Choroid plexus epithelial cell (primary cell): ENCODE measurements around the gene HEXIM1.

Experiments used
- DNase-seq: peaks from one replicate; pipeline ENCODE4 v3.0.0-alpha.2; 2010; ENCODE audit warnings: low read depth
- H3K4me3 ChIP-seq: 2 replicates; pipeline ENCODE4 v1.5.1; 2011; ENCODE audit warnings: low read depth, mild to moderate bottlenecking, control low read depth, low read length, moderate library complexity
- TF ChIP-seq, protein P1 (sequence below): conservative IDR thresholded peaks from 2 replicates; pipeline ENCODE4 v1.5.1; 2011; ENCODE audit warnings: low read depth, mild to moderate bottlenecking, control low read depth, inconsistent platforms, low read length, moderate library complexity

HEXIM1 gene

DNA sequence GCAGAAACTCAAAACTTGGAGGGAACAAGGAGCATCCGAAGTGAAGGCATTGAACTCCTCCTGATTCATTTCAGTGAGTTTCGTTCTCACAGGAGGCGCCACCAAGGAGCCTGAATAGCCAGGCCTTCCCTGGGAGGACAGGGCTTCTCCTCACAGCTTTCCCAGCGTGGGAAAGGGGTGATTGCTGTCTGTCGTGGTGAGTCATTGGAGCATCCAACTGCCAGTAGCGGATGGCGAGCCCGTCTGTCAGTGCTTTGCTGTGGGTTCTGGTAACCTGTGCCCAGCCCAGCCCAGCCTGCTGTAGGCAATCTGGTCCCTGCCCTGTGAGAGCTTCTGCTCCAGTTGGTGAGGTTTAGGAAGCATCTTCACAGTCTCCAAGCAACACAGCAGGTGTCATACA, 44.2 kb upstream of the HEXIM1 start:
- no peak overlapping the region for H3K4me3 ChIP-seq
- no peak for DNase-seq
- TF ChIP-seq, protein P1, sequence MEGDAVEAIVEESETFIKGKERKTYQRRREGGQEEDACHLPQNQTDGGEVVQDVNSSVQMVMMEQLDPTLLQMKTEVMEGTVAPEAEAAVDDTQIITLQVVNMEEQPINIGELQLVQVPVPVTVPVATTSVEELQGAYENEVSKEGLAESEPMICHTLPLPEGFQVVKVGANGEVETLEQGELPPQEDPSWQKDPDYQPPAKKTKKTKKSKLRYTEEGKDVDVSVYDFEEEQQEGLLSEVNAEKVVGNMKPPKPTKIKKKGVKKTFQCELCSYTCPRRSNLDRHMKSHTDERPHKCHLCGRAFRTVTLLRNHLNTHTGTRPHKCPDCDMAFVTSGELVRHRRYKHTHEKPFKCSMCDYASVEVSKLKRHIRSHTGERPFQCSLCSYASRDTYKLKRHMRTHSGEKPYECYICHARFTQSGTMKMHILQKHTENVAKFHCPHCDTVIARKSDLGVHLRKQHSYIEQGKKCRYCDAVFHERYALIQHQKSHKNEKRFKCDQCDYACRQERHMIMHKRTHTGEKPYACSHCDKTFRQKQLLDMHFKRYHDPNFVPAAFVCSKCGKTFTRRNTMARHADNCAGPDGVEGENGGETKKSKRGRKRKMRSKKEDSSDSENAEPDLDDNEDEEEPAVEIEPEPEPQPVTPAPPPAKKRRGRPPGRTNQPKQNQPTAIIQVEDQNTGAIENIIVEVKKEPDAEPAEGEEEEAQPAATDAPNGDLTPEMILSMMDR, result no peak

- DNase-seq, result no peak
- TF ChIP-seq, protein P1, result no peak
- H3K4me3 ChIP-seq, result no peak overlapping the region
Observed at GRCh38 chr17:45104497-45104896, 43.8 kb upstream of the HEXIM1 start.

- DNase-seq, result no peak
- TF ChIP-seq, protein P1, result peak; percentile 13
- H3K4me3 ChIP-seq, result no peak overlapping the region
Observed at GRCh38 chr17:45104907-45105624, 43.2 kb upstream of the HEXIM1 start.

DNA sequence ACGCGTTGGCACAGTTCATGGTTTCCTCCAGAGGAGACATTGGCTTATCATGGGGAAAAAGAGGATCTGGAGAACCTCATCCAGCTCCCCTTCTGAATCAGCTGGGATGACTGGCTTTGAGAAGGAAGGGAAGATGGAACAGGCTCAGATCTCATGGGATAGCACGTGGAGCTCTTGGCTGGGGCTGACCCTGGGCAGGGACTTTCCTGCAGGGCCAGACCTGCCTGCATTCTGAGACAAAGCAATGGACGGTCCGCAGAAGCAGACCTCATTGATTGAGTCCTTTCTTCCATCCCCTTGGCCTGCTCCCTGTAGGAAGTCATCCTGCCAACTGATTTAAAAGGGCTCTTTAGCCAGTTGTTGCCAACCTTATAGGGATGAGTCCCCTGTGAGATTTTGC, 42.2 kb upstream of the HEXIM1 start:
- TF ChIP-seq, protein P1, result no peak
- no peak for DNase-seq
- H3K4me3 ChIP-seq, result no peak overlapping the region

DNA sequence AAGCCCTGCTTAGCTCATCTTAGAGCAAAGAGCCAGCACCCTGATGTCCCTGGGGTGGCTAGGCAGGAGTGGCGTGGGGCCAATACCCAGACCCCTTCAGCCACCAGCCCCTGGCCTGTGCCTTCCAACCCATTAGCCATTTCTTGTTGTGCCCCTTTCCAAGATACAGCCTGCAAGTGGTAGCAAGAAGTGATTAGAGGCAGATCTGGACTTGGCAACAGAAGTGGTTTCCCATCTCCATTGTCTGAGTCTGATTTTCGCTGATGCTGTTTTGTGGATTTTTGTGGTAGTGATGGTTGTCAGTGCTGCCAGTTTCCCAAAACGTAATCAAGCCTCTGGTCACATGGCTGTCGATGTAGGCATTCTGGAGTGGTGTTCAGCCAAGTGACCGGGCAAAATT, 41.7 kb upstream of the HEXIM1 start:
- TF ChIP-seq, protein P1, result no peak
- H3K4me3 ChIP-seq, result no peak overlapping the region
- no peak for DNase-seq

- TF ChIP-seq, protein P1, result no peak
- no peak overlapping the region for H3K4me3 ChIP-seq
- DNase-seq, result no peak
Observed at GRCh38 chr17:45107293-45108010, 40.8 kb upstream of the HEXIM1 start.
